22Rv1 (cell line): ENCODE data around the gene PPP1R7.
A peak's percentile ranks its signal among the peaks of the same experiment; 100 is the strongest.

Experiments
- H3K27ac ChIP-seq: fragments of 450-650 bp; 2 replicates; pipeline ENCODE4 v1.5.1; 2017
- ZFX ChIP-seq: fragments of 450-650 bp; IDR thresholded peaks from 2 replicates; pipeline ENCODE4 v1.6.1; 2017; ENCODE audit warnings: antibody characterized with exemption, borderline replicate concordance
- TF ChIP-seq, protein P1 (sequence below): fragments of 450-650 bp; IDR thresholded peaks from 2 replicates; pipeline ENCODE4 v1.5.1; 2017; ENCODE audit warnings: mild to moderate bottlenecking

Gene PPP1R7

DNA sequence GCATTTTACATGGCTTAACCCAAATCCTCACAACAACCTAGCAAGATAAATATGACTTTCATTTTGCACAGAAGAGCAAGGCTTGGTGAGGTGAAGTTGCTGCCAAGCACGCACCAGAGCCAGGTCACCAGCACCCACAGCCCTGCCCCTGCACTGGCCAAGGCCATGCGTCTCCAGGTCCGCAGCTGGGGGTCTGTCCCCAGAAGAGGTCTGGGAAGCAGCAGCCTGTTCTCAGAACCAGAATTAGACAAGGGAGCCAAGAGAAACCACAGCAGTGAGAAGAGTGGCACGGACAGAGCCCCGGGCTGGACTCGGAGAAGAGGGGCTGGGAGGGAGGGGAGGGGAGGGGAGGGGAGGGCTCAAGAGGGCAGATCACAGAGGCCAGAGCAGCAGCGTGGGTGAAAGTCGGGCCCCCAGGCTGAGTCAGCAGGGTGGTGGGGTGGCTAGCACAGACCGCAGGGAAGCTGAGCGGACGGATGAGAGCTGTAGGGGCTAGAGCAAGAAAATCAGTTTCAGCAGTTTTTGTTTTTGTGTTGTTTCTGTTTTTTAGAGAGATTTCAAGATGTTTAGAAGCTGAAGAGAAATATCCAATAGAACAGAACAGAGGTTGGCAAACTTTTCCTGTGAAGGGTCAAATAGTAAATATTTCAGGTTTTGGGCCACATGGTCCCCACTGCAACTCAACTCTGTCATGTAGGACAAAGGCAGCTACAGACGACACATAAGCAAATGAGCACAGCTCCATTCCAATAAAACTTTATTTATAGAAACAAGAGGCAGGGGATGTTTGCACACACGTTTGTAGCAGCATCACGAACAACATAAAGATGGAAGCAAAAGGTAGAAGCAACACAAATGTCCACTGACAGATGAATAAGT lies 40.8 kb upstream of the PPP1R7 start:
- H3K27ac ChIP-seq, result peak overlapping the region; percentile 48

DNA sequence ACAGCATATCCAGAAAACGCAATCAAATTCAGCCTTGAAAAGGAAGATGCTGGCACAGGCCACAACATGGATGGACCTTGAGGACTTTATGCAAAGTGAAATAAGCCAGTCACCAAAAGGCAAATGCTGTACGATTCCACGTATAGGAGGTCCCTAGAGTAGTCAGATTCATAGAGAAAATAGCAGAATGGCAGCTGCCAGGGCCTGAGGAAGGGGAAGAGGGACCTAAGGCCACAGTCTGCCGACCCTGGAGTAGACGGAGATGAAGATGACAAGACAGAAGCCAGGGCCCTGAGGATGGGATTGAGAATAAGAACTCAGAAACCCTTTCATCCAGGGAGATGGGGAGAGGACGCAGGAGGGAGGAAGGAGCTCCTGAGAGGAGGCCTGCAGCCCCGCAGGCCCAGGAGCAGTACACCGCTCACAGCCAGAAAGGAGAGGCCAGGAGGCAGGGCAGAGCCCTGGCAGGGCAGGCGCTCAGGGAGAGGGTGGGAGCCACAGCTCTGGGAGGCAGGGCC lies 40.1 kb upstream of the PPP1R7 start:
- H3K27ac ChIP-seq, result peak overlapping the region; percentile 48
- TF ChIP-seq, protein P1, sequence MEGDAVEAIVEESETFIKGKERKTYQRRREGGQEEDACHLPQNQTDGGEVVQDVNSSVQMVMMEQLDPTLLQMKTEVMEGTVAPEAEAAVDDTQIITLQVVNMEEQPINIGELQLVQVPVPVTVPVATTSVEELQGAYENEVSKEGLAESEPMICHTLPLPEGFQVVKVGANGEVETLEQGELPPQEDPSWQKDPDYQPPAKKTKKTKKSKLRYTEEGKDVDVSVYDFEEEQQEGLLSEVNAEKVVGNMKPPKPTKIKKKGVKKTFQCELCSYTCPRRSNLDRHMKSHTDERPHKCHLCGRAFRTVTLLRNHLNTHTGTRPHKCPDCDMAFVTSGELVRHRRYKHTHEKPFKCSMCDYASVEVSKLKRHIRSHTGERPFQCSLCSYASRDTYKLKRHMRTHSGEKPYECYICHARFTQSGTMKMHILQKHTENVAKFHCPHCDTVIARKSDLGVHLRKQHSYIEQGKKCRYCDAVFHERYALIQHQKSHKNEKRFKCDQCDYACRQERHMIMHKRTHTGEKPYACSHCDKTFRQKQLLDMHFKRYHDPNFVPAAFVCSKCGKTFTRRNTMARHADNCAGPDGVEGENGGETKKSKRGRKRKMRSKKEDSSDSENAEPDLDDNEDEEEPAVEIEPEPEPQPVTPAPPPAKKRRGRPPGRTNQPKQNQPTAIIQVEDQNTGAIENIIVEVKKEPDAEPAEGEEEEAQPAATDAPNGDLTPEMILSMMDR, result no peak
- no peak for TF ChIP-seq ZFX

More for the DNA sequence above, 40.8 kb upstream of the PPP1R7 start:
- TF ChIP-seq ZFX, result no peak
- TF ChIP-seq, protein P1, result no peak

DNA sequence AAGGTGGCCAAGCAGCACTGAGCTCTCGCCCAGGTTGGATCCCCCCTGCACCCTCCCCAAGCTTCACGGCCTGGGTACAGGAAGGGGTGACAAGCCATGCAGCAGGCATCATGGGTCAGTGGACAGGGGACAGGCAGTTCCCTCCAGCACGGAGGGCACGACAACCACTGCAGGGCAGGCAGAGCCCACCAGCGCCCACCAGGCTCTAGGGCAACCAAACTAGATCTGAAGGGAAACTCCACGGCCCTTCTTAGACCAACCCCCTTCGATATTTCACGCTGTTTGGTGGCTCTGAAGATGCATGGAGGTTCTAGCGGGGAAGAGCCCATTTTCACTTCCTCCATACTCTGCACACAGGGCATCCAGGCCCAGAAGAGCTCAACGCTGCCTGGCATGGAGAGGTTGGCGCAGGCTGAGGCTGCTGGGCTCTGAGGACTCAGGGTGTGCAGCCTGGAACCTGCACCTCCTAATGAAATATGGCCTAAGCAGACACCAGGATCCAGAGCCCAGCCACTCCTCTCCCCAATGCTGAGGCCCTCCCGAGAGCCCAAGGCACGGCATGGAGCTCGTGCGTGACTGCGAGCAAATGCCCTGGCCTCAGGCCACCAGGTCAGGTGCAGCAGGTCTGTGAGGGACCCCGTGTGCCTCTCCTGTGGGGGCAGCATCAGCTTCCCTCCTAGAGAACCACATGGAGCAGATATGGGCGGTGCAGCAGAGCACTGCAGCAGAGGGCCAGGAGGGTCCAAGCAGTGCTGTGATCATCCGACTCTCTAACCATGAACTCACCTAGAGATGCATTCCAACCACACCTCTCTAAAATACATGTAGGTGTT lies 39.4 kb upstream of the PPP1R7 start:
- no peak for TF ChIP-seq ZFX
- TF ChIP-seq, protein P1, result no peak
- peak overlapping the region; percentile 48 for H3K27ac ChIP-seq

DNA sequence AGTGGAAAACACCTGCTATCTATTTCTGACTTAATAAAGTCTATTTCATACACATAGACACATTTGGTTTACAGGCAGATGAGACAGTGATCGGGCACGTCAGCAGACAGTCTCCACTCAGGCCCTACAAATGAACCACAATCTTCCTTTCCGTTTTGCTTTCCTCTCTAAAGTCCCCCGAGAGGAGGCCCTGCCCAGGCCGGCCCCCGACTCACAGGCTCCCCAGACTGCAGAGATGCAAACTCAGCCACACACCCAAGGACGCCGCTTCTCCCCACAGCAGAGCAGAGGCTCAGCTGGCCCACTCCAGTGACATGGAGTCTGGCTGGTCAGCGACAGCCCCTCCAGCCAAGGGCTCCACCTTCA lies 38.8 kb upstream of the PPP1R7 start:
- H3K27ac ChIP-seq, result no peak overlapping the region
- TF ChIP-seq, protein P1, result no peak
- no peak for TF ChIP-seq ZFX

DNA sequence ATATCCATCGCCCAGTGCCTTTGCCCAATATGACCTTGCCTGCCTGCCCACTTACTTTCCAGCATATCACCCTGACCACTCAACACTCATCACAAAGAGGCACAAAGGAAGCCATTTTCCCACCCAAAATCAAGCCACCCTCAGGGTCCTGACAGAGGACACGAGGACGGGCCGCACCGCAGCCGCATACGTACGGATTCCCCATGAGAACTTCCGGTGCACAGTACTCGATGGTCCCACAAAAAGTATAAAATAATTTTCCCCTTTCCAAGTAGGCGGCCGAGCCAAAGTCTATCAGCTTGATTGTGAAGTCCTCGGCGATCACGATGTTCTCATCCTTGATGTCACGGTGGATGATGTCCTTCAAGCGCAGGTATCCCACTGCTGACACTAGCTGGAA lies 38.2 kb upstream of the PPP1R7 start:
- no peak overlapping the region for H3K27ac ChIP-seq
- no peak for TF ChIP-seq ZFX
- TF ChIP-seq, protein P1, result no peak

DNA sequence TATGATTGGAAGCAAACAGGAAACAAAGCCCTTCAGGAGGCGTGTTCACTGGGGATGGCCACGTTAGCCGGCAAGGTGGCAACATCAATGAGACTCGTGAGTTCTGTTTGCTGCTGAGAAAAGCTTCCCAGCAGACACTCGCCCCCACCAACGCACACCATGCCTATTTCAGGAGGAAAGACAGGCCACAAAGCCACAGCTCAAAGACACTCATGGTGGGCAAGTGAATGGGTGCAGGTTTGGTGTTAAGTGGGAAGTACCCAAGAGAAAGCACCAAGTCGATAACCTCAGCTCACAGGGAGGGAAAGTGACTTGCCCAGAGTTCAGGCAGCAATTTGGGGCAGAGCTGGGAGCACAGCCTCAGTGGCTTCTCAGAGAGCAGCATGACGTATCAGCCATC lies 37.7 kb upstream of the PPP1R7 start:
- no peak overlapping the region for H3K27ac ChIP-seq
- no peak for TF ChIP-seq ZFX
- TF ChIP-seq, protein P1, result no peak
